Upper lobe of left lung (tissue), 6 donors: Measurements from ENCODE around the gene C22orf15. TPM values are rescaled to one million over a fixed set of nuclear protein-coding genes. Genes with fewer than 3 reads are reported as not detected.
A peak's percentile ranks its signal among the peaks of the same experiment; 100 is the strongest.

Experiments used
- ATAC-seq, 2 donors: fragments of 200-7000 bp; cut with Tn5 transposase; one replicate each; pipeline ENCODE4 v1.9.1; 2022; ENCODE audit warnings: mild to moderate bottlenecking in 2 of 2, moderate library complexity in 2 of 2; ENCODE audit not compliant: low FRiP score in 2 of 2
- DNase-seq, 2 donors: peaks; one replicate each; pipeline ENCODE4 v3.0.0-alpha.2; 2019 to 2020
- H3K27ac ChIP-seq, 4 donors: fragments of 200-600 bp; sonication (generic); one replicate each; pipeline ENCODE4 v1.5.1; 2016 to 2019
- H3K27me3 ChIP-seq, 4 donors: fragments of 200-600 bp; sonication (generic); one replicate each; pipeline ENCODE4 v1.5.1; 2017 to 2019
- H3K36me3 ChIP-seq, 4 donors: fragments of 200-600 bp; sonication (generic); one replicate each; pipeline ENCODE4 v1.5.1; 2016 to 2019
- H3K4me1 ChIP-seq, 4 donors: fragments of 200-600 bp; sonication (generic); one replicate each; pipeline ENCODE4 v1.5.1; 2018 to 2019
- H3K4me3 ChIP-seq, 4 donors: fragments of 200-600 bp; sonication (generic); one replicate each; pipeline ENCODE4 v1.5.1; 2017 to 2019; ENCODE audit warnings: mild to moderate bottlenecking in 2 of 4, moderate library complexity in 1 of 4
- H3K9me3 ChIP-seq, 4 donors: fragments of 200-600 bp; sonication (generic); one replicate each; pipeline ENCODE4 v1.5.1; 2018 to 2019
- EP300 ChIP-seq, 4 donors: sonication (generic); formaldehyde crosslinking; IDR thresholded peaks; one replicate each; pipeline ENCODE4 v1.5.1; 2017; ENCODE audit warnings: antibody characterized with exemption in 4 of 4, control low read depth in 2 of 4
- POLR2A ChIP-seq, 4 donors: fragments of 450-650 bp; IDR thresholded peaks; one replicate each; pipeline ENCODE4 v1.5.1; 2016 to 2017; ENCODE audit warnings: antibody characterized with exemption in 4 of 4, mild to moderate bottlenecking in 2 of 4
- POLR2AphosphoS5 ChIP-seq, 2 donors: sonication (generic); formaldehyde crosslinking; IDR thresholded peaks; one replicate each; pipeline ENCODE4 v1.5.1; 2017; ENCODE audit warnings: antibody characterized with exemption in 2 of 2
- WGBS, 2 donors: methylation state at CpG; one replicate each; pipeline ENCODE4 v1.1.5; 2017 to 2018; 5-methylcytosine and 5-hydroxymethylcytosine counted together
- total RNA-seq, 6 donors: library from RNA; depleted of rRNA in 4 of 6; stranded (reverse); fragments of >200 nt in 4 of 6; gene quantifications; one replicate each; pipeline versions ENCODE4 v1.1.0 to v1.2.1, GENCODE V29; 2016 to 2021
- TF ChIP-seq, protein P1 (sequence below), 6 experiments: fragments of 450-650 bp in 4 of 6; fragments of 200-600 bp in 2 of 6; sonication (generic) in 2 of 6; IDR thresholded peaks; one replicate each; pipeline ENCODE4 v1.5.1; 2016 to 2019; ENCODE audit warnings: antibody characterized with exemption in 6 of 6
- donor health status: DM: no; HTN: no; CAD: no; lungs with moderate emphysema.
- donor health status: DM: no; HTN: yes; CAD: no; lungs with severe emphysema.

Gene C22orf15
- total RNA-seq, 6 donors from 2014 or later = 0.29 to 7.3 (median 4.6) TPM

- no peaks in the 10 kb centered on the region for H3K27me3 ChIP-seq
- no peak overlapping the region for H3K27ac ChIP-seq
- ATAC-seq (peak in 1 of 2 donors; percentile 71), DNase-seq (no peak)
- no peak for TF ChIP-seq POLR2A (IDR thresholded peaks at IDR 0.05)
- TF ChIP-seq, protein P1, sequence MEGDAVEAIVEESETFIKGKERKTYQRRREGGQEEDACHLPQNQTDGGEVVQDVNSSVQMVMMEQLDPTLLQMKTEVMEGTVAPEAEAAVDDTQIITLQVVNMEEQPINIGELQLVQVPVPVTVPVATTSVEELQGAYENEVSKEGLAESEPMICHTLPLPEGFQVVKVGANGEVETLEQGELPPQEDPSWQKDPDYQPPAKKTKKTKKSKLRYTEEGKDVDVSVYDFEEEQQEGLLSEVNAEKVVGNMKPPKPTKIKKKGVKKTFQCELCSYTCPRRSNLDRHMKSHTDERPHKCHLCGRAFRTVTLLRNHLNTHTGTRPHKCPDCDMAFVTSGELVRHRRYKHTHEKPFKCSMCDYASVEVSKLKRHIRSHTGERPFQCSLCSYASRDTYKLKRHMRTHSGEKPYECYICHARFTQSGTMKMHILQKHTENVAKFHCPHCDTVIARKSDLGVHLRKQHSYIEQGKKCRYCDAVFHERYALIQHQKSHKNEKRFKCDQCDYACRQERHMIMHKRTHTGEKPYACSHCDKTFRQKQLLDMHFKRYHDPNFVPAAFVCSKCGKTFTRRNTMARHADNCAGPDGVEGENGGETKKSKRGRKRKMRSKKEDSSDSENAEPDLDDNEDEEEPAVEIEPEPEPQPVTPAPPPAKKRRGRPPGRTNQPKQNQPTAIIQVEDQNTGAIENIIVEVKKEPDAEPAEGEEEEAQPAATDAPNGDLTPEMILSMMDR (IDR thresholded peaks at IDR 0.05) = no peak
- TF ChIP-seq POLR2AphosphoS5 (IDR thresholded peaks at IDR 0.05) = no peak
- TF ChIP-seq EP300 (IDR thresholded peaks at IDR 0.05) = no peak
- H3K4me1 ChIP-seq = peaks cover 19 to 30% (median 24%) of the 10 kb centered on the region in 4 donors
- H3K36me3 ChIP-seq = no peaks in the 10 kb centered on the region
- no peak overlapping the region for H3K4me3 ChIP-seq
- 75 to 93% methylated on average over 2 of the region's 2 CpGs for WGBS, 2 donors
- H3K9me3 ChIP-seq = no peaks in the 10 kb centered on the region
These were observed 12.2 kb downstream of the C22orf15 start for GRCh38 chr22:23774922-23775436.

- no peak for DNase-seq
- Histone ChIP-seq H3K9me3 (no peaks in the 10 kb centered on the region), H3K36me3 (no peaks in the 10 kb centered on the region), H3K27me3 (no peaks in the 10 kb centered on the region), H3K27ac (no peak overlapping the region), H3K4me3 (no peak overlapping the region), H3K4me1 (peaks cover 16 to 29% (median 24%) of the 10 kb centered on the region in 4 donors)
- no peak for ATAC-seq
- TF ChIP-seq POLR2A (IDR thresholded peaks at IDR 0.05) (no peak), POLR2AphosphoS5 (IDR thresholded peaks at IDR 0.05) (no peak), EP300 (IDR thresholded peaks at IDR 0.05) (no peak)
- TF ChIP-seq, protein P1 (IDR thresholded peaks at IDR 0.05) = no peak
- 73 to 83% methylated on average over 3 of the region's 3 CpGs for WGBS, 2 donors
These were observed 13.1 kb downstream of the C22orf15 start for GRCh38 chr22:23775779-23776375.

GRCh38 chr22:23777776-23778576 lies 15.2 kb downstream of the C22orf15 start:
- DNase-seq (no peak), ATAC-seq (no peak)
- Histone ChIP-seq H3K4me3 (no peak overlapping the region), H3K9me3 (no peaks in the 10 kb centered on the region), H3K36me3 (no peaks in the 10 kb centered on the region), H3K27ac (no peak overlapping the region), H3K27me3 (no peaks in the 10 kb centered on the region), H3K4me1 (peaks cover 6 to 16% (median 11%) of the 10 kb centered on the region in 4 donors)
- TF ChIP-seq, protein P1 (IDR thresholded peaks at IDR 0.05) = no peak
- TF ChIP-seq POLR2A (IDR thresholded peaks at IDR 0.05) (no peak), EP300 (IDR thresholded peaks at IDR 0.05) (no peak), POLR2AphosphoS5 (IDR thresholded peaks at IDR 0.05) (no peak)
- WGBS, 2 donors = 92 to 95% methylated on average over 9 to 11 of the region's 11 CpGs

GRCh38 chr22:23778577-23778900 lies 15.7 kb downstream of the C22orf15 start:
- Histone ChIP-seq H3K4me1 (peaks cover under 1 to 11% (median 5%) of the 10 kb centered on the region in 4 donors), H3K4me3 (no peak overlapping the region), H3K9me3 (no peaks in the 10 kb centered on the region), H3K27ac (no peak overlapping the region), H3K27me3 (no peaks in the 10 kb centered on the region), H3K36me3 (no peaks in the 10 kb centered on the region)
- no peak for DNase-seq
- TF ChIP-seq EP300 (IDR thresholded peaks at IDR 0.05) (no peak), POLR2AphosphoS5 (IDR thresholded peaks at IDR 0.05) (no peak), POLR2A (IDR thresholded peaks at IDR 0.05) (no peak)
- TF ChIP-seq, protein P1 (IDR thresholded peaks at IDR 0.05) = no peak
- ATAC-seq = no peak
- 84 to 85% methylated on average over 2 to 3 of the region's 3 CpGs for WGBS, 2 donors
